Measurements from ENCODE around the gene PCSK6. TPM values are rescaled to one million over a fixed set of nuclear protein-coding genes. Genes with fewer than 3 reads are reported as not detected.
A peak's percentile ranks its signal among the peaks of the same experiment; 100 is the strongest.

Gene PCSK6
- total RNA-seq, 1 donor from 2014 or later: 1.3 TPM

- Mint-ChIP-seq H3K36me3 (ENCODE audit: low read depth, unreplicated experiment) (no peaks in the 10 kb centered on the region), H3K27ac (ENCODE audit: unreplicated experiment) (peak overlapping the region; percentile 58), H3K9me3 (ENCODE audit: unreplicated experiment) (peaks cover 4% of the 10 kb centered on the region), H3K27me3 (ENCODE audit: low read depth, unreplicated experiment) (peaks cover 36% of the 10 kb centered on the region), H3K4me3 (ENCODE audit: unreplicated experiment) (no peak overlapping the region), H3K4me1 (ENCODE audit: low read depth, unreplicated experiment) (peaks cover 18% of the 10 kb centered on the region)
- Histone ChIP-seq H2AFZ (ENCODE audit: low read depth, low read length) (no peak overlapping the region), H4K20me1 (ENCODE audit: insufficient read depth, low read length) (no peaks in the 10 kb centered on the region), H3K4me3 (ENCODE audit: insufficient read depth, low read depth, low read length) (no peak overlapping the region), H3K9me3 (ENCODE audit: insufficient read depth, low read depth, low read length) (no peaks in the 10 kb centered on the region), H3K4me2 (ENCODE audit: low read length) (no peak overlapping the region), H3K27ac (ENCODE audit: low read depth, low read length) (no peak overlapping the region), H3K9ac (ENCODE audit: low read length) (no peak overlapping the region), H3K36me3 (ENCODE audit: insufficient read depth, low read length) (no peaks in the 10 kb centered on the region), H3K27me3 (ENCODE audit: insufficient read depth, low read length) (no peaks in the 10 kb centered on the region), H3K79me2 (ENCODE audit: insufficient read depth, low read length) (no peaks in the 10 kb centered on the region), H3K4me1 (ENCODE audit: insufficient read depth, low read length) (no peaks in the 10 kb centered on the region)
- DNase-seq (ENCODE audit: low read depth): no peak
- TF ChIP-seq, protein P1, sequence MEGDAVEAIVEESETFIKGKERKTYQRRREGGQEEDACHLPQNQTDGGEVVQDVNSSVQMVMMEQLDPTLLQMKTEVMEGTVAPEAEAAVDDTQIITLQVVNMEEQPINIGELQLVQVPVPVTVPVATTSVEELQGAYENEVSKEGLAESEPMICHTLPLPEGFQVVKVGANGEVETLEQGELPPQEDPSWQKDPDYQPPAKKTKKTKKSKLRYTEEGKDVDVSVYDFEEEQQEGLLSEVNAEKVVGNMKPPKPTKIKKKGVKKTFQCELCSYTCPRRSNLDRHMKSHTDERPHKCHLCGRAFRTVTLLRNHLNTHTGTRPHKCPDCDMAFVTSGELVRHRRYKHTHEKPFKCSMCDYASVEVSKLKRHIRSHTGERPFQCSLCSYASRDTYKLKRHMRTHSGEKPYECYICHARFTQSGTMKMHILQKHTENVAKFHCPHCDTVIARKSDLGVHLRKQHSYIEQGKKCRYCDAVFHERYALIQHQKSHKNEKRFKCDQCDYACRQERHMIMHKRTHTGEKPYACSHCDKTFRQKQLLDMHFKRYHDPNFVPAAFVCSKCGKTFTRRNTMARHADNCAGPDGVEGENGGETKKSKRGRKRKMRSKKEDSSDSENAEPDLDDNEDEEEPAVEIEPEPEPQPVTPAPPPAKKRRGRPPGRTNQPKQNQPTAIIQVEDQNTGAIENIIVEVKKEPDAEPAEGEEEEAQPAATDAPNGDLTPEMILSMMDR (IDR thresholded peaks at IDR 0.05; ENCODE audit: insufficient read depth, low read depth, low read length): no peak
- TF ChIP-seq EZH2 (IDR thresholded peaks at IDR 0.05; ENCODE audit: insufficient read depth, low read length): no peak
- FAIRE-seq: no peak
Observed at GRCh38 chr15:101531170-101531569, 41.7 kb upstream of the PCSK6 start.

DNA sequence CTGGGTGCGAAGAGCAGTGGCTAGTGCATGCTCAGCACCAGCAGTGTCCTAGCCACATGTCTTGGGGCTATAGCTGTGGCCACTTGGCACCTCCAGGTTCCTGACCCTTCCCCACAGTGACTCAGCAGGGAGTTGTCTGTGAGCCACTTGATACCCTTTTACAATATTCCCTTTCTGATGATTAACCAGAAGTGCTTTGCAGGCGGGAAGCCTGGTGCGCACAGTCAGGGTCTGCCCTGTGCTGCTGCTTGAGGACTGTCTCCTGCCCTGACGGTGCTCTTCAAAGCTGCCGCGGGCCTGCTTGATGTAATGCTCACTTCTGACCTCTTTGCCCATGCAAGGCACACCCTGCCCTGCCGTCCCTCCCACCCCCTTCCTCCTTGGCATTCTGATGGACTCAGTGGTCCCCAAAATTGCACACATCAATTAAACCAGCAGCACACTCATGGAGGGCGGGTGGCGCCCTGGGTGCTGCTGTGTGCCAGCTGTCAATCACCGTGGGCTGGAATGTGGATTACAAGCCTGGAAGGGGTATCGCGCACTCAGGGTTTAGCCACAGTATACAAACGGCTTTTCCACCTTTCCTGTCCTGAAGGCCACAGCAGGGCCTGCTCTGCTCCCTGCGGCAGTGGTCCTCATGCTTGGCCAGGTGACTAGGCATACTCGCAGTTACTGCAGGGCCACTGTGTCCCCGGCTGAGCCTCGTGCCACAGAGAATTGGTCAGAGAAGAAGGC, 40.9 kb upstream of the PCSK6 start:
- Mint-ChIP-seq H3K27me3 (ENCODE audit: low read depth, unreplicated experiment) (peaks cover 32% of the 10 kb centered on the region), H3K36me3 (ENCODE audit: low read depth, unreplicated experiment) (no peaks in the 10 kb centered on the region), H3K27ac (ENCODE audit: unreplicated experiment) (no peak overlapping the region), H3K4me1 (ENCODE audit: low read depth, unreplicated experiment) (peaks cover 16% of the 10 kb centered on the region), H3K4me3 (ENCODE audit: unreplicated experiment) (no peak overlapping the region), H3K9me3 (ENCODE audit: unreplicated experiment) (peaks cover 2% of the 10 kb centered on the region)
- no peak for DNase-seq (ENCODE audit: low read depth)
- Histone ChIP-seq H3K9me3 (ENCODE audit: insufficient read depth, low read depth, low read length) (no peaks in the 10 kb centered on the region), H3K4me3 (ENCODE audit: insufficient read depth, low read depth, low read length) (no peak overlapping the region), H2AFZ (ENCODE audit: low read depth, low read length) (no peak overlapping the region), H3K4me2 (ENCODE audit: low read length) (no peak overlapping the region), H4K20me1 (ENCODE audit: insufficient read depth, low read length) (no peaks in the 10 kb centered on the region), H3K27ac (ENCODE audit: low read depth, low read length) (no peak overlapping the region), H3K4me1 (ENCODE audit: insufficient read depth, low read length) (no peaks in the 10 kb centered on the region), H3K27me3 (ENCODE audit: insufficient read depth, low read length) (no peaks in the 10 kb centered on the region), H3K36me3 (ENCODE audit: insufficient read depth, low read length) (no peaks in the 10 kb centered on the region), H3K79me2 (ENCODE audit: insufficient read depth, low read length) (no peaks in the 10 kb centered on the region), H3K9ac (ENCODE audit: low read length) (no peak overlapping the region)
- TF ChIP-seq EZH2 (IDR thresholded peaks at IDR 0.05; ENCODE audit: insufficient read depth, low read length): no peak
- TF ChIP-seq, protein P1 (IDR thresholded peaks at IDR 0.05; ENCODE audit: insufficient read depth, low read depth, low read length): no peak
- no peak for FAIRE-seq

DNA sequence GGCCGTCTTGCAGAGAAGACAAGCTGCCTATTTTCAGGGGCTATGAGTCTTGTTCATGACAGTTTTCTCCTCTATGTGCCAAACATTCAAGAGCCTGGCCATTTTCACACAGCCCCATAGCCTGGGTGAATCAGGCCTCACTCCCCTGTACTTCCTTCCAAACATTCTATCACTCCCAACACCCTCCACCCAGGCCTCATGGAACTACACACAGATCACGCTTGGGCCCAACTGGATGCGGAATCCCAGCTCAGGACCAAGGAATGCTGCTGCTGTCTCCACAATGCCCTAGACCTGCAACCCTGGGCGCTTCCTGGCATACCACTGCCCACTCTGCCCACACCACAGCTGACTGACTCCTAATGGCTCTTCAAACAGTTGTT, 39.4 kb upstream of the PCSK6 start:
- no peak overlapping the region for H3K27ac ChIP-seq (ENCODE audit: low read depth, low read length)

More for the DNA sequence above, 39.4 kb upstream of the PCSK6 start:
- Histone ChIP-seq H3K4me3 (ENCODE audit: insufficient read depth, low read depth, low read length) (no peak overlapping the region), H4K20me1 (ENCODE audit: insufficient read depth, low read length) (no peaks in the 10 kb centered on the region), H3K9ac (ENCODE audit: low read length) (no peak overlapping the region), H3K9me3 (ENCODE audit: insufficient read depth, low read depth, low read length) (no peaks in the 10 kb centered on the region), H2AFZ (ENCODE audit: low read depth, low read length) (no peak overlapping the region), H3K36me3 (ENCODE audit: insufficient read depth, low read length) (no peaks in the 10 kb centered on the region), H3K4me2 (ENCODE audit: low read length) (no peak overlapping the region), H3K4me1 (ENCODE audit: insufficient read depth, low read length) (no peaks in the 10 kb centered on the region), H3K27me3 (ENCODE audit: insufficient read depth, low read length) (no peaks in the 10 kb centered on the region), H3K79me2 (ENCODE audit: insufficient read depth, low read length) (no peaks in the 10 kb centered on the region)
- H3K4me3 Mint-ChIP-seq (ENCODE audit: unreplicated experiment): no peak overlapping the region
- DNase-seq (ENCODE audit: low read depth) (no peak), FAIRE-seq (no peak)
- peaks cover 27% of the 10 kb centered on the region for H3K27me3 Mint-ChIP-seq (ENCODE audit: low read depth, unreplicated experiment)
- H3K4me1 Mint-ChIP-seq (ENCODE audit: low read depth, unreplicated experiment): peaks cover 16% of the 10 kb centered on the region
- H3K27ac Mint-ChIP-seq (ENCODE audit: unreplicated experiment): no peak overlapping the region
- TF ChIP-seq EZH2 (IDR thresholded peaks at IDR 0.05; ENCODE audit: insufficient read depth, low read length): no peak
- TF ChIP-seq, protein P1 (IDR thresholded peaks at IDR 0.05; ENCODE audit: insufficient read depth, low read depth, low read length): no peak
- peaks cover 1% of the 10 kb centered on the region for H3K36me3 Mint-ChIP-seq (ENCODE audit: low read depth, unreplicated experiment)
- H3K9me3 Mint-ChIP-seq (ENCODE audit: unreplicated experiment): peaks cover 2% of the 10 kb centered on the region
